NCI-H2029 treated with DMSO at 0.1 percent for 48 hours (cell line): ENCODE measurements around the gene LRRC27.

Source experiments
- DNase-seq: peaks from one replicate; lab custom pipeline; 2025; lab: John Stamatoyannopoulos, UW

The LRRC27 gene

GRCh38 chr10:132428486-132428995 is 96.5 kb downstream of the LRRC27 start:
- DNase-seq: no peak
